Parathyroid adenoma (tissue), 2 donors: ENCODE measurements around the gene TINAGL1.

Experiments
- H2AFZ ChIP-seq: fragments of 300-600 bp; sonication (generic); one replicate; pipeline ENCODE4 v1.7.0; 2017; ENCODE audit warnings: antibody characterized with exemption, mild to moderate bottlenecking
- H3K27ac ChIP-seq: fragments of 300-600 bp; sonication (generic); one replicate; pipeline ENCODE4 v1.7.0; 2017
- H3K27me3 ChIP-seq: fragments of 300-600 bp; sonication (generic); one replicate; pipeline ENCODE4 v1.7.0; 2017; ENCODE audit warnings: low read length; ENCODE audit not compliant: control insufficient read depth, insufficient read depth
- H3K36me3 ChIP-seq: fragments of 300-600 bp; sonication (generic); one replicate; pipeline ENCODE4 v1.7.0; 2017; ENCODE audit warnings: low read length; ENCODE audit not compliant: control insufficient read depth, insufficient read depth
- H3K4me1 ChIP-seq: fragments of 300-600 bp; sonication (generic); one replicate; pipeline ENCODE4 v1.7.0; 2017; ENCODE audit warnings: control low read depth
- H3K4me2 ChIP-seq: fragments of 300-600 bp; sonication (generic); one replicate; pipeline ENCODE4 v1.7.0; 2017; ENCODE audit warnings: low read length
- H3K4me3 ChIP-seq: fragments of 300-600 bp; sonication (generic); one replicate; pipeline ENCODE4 v1.7.0; 2017; ENCODE audit warnings: low read depth, low read length
- H3K79me2 ChIP-seq: fragments of 300-600 bp; sonication (generic); one replicate; pipeline ENCODE4 v1.7.0; 2017; ENCODE audit warnings: control low read depth
- H3K9ac ChIP-seq: fragments of 300-600 bp; sonication (generic); one replicate; pipeline ENCODE4 v1.7.0; 2017; ENCODE audit warnings: mild to moderate bottlenecking
- H3K9me3 ChIP-seq: fragments of 300-600 bp; sonication (generic); one replicate; pipeline ENCODE4 v1.7.0; 2017; ENCODE audit warnings: low read length; ENCODE audit not compliant: control insufficient read depth
- CTCF ChIP-seq: fragments of 300-600 bp; sonication (generic); IDR thresholded peaks from one replicate; pipeline ENCODE4 v1.7.0; 2017; ENCODE audit warnings: antibody characterized with exemption, mild to moderate bottlenecking
- donor health status: primary hyperparathyroidism.

The TINAGL1 gene

GRCh38 chr1:31628931-31629556, 52.7 kb downstream of the TINAGL1 start:
- no peaks in the 10 kb centered on the region for H3K79me2 ChIP-seq
- H3K4me2 ChIP-seq, result no peak overlapping the region
- no peaks in the 10 kb centered on the region for H3K36me3 ChIP-seq
- no peaks in the 10 kb centered on the region for H3K4me1 ChIP-seq
- H3K9ac ChIP-seq, result no peak overlapping the region
- H3K9me3 ChIP-seq, result no peaks in the 10 kb centered on the region
- no peaks in the 10 kb centered on the region for H3K27me3 ChIP-seq
- H3K27ac ChIP-seq, result no peak overlapping the region
- no peak overlapping the region for H3K4me3 ChIP-seq
- no peak for TF ChIP-seq CTCF
- no peak overlapping the region for H2AFZ ChIP-seq

GRCh38 chr1:31632649-31633048, 56.3 kb downstream of the TINAGL1 start:
- Histone ChIP-seq H3K4me1 (no peaks in the 10 kb centered on the region), H3K36me3 (no peaks in the 10 kb centered on the region), H3K27me3 (no peaks in the 10 kb centered on the region), H3K9me3 (no peaks in the 10 kb centered on the region), H3K9ac (no peak overlapping the region), H3K4me2 (no peak overlapping the region), H3K4me3 (no peak overlapping the region), H3K79me2 (no peaks in the 10 kb centered on the region), H3K27ac (no peak overlapping the region), H2AFZ (no peak overlapping the region)
- no peak for TF ChIP-seq CTCF

- Histone ChIP-seq H3K27ac (no peak overlapping the region), H3K27me3 (no peaks in the 10 kb centered on the region), H3K4me1 (no peaks in the 10 kb centered on the region), H3K4me2 (no peak overlapping the region), H3K36me3 (no peaks in the 10 kb centered on the region), H3K9ac (no peak overlapping the region), H3K9me3 (no peaks in the 10 kb centered on the region), H2AFZ (no peak overlapping the region), H3K79me2 (no peaks in the 10 kb centered on the region), H3K4me3 (no peak overlapping the region)
- TF ChIP-seq CTCF, result peak; percentile 18
Measured at GRCh38 chr1:31633117-31633516, 56.8 kb downstream of the TINAGL1 start.
